ENCODE results near the gene BHLHE41. TPM values are rescaled to one million over a fixed set of nuclear protein-coding genes. Genes with fewer than 3 reads are reported as not detected.

BHLHE41 gene
- total and polyA plus RNA-seq, 8 donors: 0.29 to 4.7 (median 1.8) TPM; not detected in 1

DNA sequence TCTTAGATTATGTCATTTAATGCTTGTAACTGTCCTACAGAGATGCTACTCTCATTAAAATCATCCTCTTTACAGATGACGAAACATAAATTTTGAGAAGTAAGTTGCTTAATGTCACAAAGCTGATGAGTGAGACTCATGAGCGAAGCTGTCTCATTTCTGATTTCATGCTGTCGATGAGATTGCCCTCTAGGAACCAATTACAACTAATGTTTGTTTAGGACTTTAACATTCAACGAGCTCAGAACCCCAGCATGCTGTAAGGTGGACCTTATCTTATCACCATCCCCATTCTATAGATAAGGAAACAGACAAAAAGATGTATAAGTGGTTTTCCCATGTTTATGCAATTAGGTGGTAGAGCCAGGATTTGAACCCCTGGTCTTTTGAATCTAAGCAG is 23.1 kb downstream of the BHLHE41 start:
- intact Hi-C loops (cut with DNase I; ENCODE audit: low total_unique reads): no loop called here
- TF ChIP-seq EP300 (IDR thresholded peaks at IDR 0.05) (no peak), POLR2AphosphoS5 (IDR thresholded peaks at IDR 0.05) (no peak), POLR2A (IDR thresholded peaks at IDR 0.05) (no peak)
- TF ChIP-seq, protein P1, sequence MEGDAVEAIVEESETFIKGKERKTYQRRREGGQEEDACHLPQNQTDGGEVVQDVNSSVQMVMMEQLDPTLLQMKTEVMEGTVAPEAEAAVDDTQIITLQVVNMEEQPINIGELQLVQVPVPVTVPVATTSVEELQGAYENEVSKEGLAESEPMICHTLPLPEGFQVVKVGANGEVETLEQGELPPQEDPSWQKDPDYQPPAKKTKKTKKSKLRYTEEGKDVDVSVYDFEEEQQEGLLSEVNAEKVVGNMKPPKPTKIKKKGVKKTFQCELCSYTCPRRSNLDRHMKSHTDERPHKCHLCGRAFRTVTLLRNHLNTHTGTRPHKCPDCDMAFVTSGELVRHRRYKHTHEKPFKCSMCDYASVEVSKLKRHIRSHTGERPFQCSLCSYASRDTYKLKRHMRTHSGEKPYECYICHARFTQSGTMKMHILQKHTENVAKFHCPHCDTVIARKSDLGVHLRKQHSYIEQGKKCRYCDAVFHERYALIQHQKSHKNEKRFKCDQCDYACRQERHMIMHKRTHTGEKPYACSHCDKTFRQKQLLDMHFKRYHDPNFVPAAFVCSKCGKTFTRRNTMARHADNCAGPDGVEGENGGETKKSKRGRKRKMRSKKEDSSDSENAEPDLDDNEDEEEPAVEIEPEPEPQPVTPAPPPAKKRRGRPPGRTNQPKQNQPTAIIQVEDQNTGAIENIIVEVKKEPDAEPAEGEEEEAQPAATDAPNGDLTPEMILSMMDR (IDR thresholded peaks at IDR 0.05): no peak
- Histone ChIP-seq H3K27ac (peak overlapping the region in 1 of 5 donors; percentile 80), H3K4me3 (no peak overlapping the region), H3K9me3 (no peaks in the 10 kb centered on the region), H3K36me3 (no peaks in the 10 kb centered on the region), H3K27me3 (no peaks in the 10 kb centered on the region), H3K4me1 (peaks cover 0 to 18% (median 7%) of the 10 kb centered on the region in 4 donors)
- WGBS, 5 donors: 36 to 53% (median 41%) methylated on average over 4 of the region's 4 CpGs
- DNase-seq: no peak

DNA sequence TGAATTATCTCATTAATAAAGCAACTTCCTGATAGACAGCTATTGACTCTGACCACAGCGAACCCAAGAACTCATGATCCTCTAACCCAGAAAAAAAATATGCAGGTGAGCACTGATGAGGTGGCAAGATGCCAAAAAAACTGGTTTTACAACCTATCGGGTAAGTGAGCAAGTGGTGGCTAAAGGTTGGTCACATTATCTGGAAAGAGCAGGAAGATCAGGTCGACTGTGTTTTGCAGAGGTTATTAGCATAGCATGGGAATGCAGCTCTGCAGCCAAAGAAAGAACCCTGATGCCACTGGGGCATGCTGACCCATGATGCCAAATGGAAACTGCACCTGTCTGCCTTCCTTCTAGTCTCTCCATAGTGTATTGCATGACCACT is 23.5 kb downstream of the BHLHE41 start:
- Histone ChIP-seq H3K36me3 (no peaks in the 10 kb centered on the region), H3K4me3 (no peak overlapping the region), H3K4me1 (peaks cover 0 to 18% (median 7%) of the 10 kb centered on the region in 4 donors), H3K9me3 (no peaks in the 10 kb centered on the region), H3K27me3 (no peaks in the 10 kb centered on the region), H3K27ac (peak overlapping the region; percentile 18 to 80 (median 47))
- DNase-seq: peak; percentile 68 to 95
- TF ChIP-seq POLR2AphosphoS5 (IDR thresholded peaks at IDR 0.05) (peak in 2 of 3 donors; percentile 73 to 83), EP300 (IDR thresholded peaks at IDR 0.05) (no peak)
- 20 to 46% (median 30%) methylated on average over 3 of the region's 3 CpGs for WGBS, 5 donors
- intact Hi-C loops (cut with DNase I; ENCODE audit: low total_unique reads): no loop called here

DNA sequence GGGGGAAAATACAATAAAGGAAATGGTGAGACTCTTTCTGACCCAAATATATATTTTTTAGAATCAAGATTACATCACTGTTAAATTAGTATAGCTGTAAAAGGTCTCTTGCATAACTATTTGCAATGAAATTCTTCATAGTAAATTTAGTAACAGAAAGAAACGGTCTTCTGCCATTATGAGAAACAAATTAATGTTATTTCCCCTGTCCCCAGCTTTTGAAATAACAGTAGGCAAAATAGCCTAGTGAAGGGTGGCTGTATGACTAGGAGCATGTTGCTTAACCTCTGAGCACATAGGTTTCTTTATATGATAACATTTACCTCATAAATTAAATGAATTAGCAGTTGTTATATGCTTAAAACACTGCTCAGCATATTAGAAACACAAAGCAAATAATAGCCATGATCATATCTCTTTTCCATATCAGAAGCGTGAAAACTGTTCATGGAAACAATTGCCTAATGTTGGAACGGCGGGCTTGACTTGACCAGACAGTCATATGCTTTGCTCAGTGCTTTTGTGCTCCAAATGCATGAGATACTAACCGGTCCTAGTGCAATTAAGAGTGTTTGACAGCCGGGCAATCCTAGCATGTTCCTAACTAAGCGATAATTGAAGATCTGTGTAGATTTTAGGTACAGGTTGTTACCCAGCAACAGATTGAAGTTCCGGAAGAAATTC is 24.0 kb downstream of the BHLHE41 start:
- Histone ChIP-seq H3K27ac (peak overlapping the region; percentile 28 to 86 (median 56)), H3K27me3 (no peaks in the 10 kb centered on the region), H3K9me3 (no peaks in the 10 kb centered on the region), H3K4me3 (no peak overlapping the region), H3K4me1 (peaks cover 0 to 18% (median 7%) of the 10 kb centered on the region in 4 donors), H3K36me3 (no peaks in the 10 kb centered on the region)
- intact Hi-C loops (cut with DNase I; ENCODE audit: low total_unique reads): no loop called here
- WGBS, 5 donors: 30 to 59% (median 34%) methylated on average over 8 of the region's 8 CpGs
- no peak for TF ChIP-seq POLR2A (IDR thresholded peaks at IDR 0.05)
- TF ChIP-seq EP300 (IDR thresholded peaks at IDR 0.05): no peak
- TF ChIP-seq, protein P1 (IDR thresholded peaks at IDR 0.05): no peak
- DNase-seq: no peak

DNA sequence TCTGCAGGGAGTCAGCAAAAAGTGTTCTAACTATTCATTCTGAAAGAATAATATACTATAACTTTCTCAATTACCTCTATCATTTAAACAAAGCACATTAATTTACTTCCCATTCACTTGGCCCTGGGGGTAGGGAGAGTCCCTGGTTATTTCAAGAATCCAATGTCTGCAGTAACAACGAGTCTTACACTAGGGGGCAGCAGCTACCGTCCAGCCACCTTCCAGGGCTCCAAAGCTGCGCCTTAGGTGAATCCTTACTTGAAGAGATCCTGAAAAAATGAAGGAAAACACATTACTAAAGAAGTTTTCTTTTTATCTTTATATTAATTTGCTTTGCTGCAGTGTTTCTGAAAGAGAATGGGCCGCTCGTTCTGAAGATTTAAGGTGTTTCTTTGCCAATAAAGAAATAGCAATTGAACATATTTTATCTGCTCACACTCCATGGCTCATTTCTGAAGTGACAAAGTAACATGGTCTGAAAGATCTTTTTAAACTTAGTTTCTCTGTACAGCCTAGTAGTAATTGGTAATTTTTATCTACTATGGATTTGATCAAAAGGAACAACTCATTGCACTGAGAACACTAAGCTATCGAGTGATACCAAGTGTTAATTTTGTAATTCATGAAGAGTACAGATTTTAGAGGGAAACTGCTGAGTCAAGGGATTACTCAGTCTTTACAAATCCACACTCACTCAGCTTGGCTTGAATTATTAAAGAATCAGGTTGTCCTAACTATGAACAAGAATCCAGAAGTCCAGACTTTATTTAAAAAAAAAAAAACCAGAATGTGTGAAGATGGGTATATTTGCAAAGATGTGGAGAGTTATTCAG is 27.6 kb downstream of the BHLHE41 start:
- Histone ChIP-seq H3K27ac (no peak overlapping the region), H3K4me1 (peaks cover 0 to 18% (median 7%) of the 10 kb centered on the region in 4 donors), H3K9me3 (no peaks in the 10 kb centered on the region), H3K36me3 (no peaks in the 10 kb centered on the region), H3K27me3 (no peaks in the 10 kb centered on the region), H3K4me3 (no peak overlapping the region)
- peak; percentile 68 to 90 for DNase-seq
- intact Hi-C loops (cut with DNase I; ENCODE audit: low total_unique reads): no loop called here
- 15 to 19% (median 16%) methylated on average over 6 of the region's 6 CpGs for WGBS, 5 donors
- TF ChIP-seq, protein P1 (IDR thresholded peaks at IDR 0.05): peak in 5 of 7 experiments; percentile 55 to 91 (median 83)
- TF ChIP-seq EP300 (IDR thresholded peaks at IDR 0.05): no peak
- no peak for TF ChIP-seq POLR2A (IDR thresholded peaks at IDR 0.05)
- TF ChIP-seq POLR2AphosphoS5 (IDR thresholded peaks at IDR 0.05): peak in 1 of 3 donors; percentile 57

All from stomach (tissue), 9 donors.